ENCODE measurements around the gene PDE4D. TPM values are rescaled to one million over a fixed set of nuclear protein-coding genes. Genes with fewer than 3 reads are reported as not detected.

The PDE4D gene
- 273 and 291 TPM in 2 replicates for total RNA-seq (2014; rRNA removed; shearing (Covaris generic))
- 96.0 and 149 TPM in 2 replicates for polyA plus RNA-seq (2014; cell fraction: nucleus; rRNA removed)

- no peak for DNase-seq (ENCODE audit: extremely low read depth, low read depth)
These were observed at the start of gene PDE4D for GRCh38 chr5:59893429-59894227. Gene PDE4D (minus strand): TSS chr5:59893726.

GRCh38 chr5:59937633-59938032 is 44.1 kb upstream of the PDE4D start:
- DNase-seq (ENCODE audit: extremely low read depth, low read depth) = no peak

GRCh38 chr5:59923465-59923864 is 29.9 kb upstream of the PDE4D start:
- no peak for DNase-seq (ENCODE audit: extremely low read depth, low read depth)

- DNase-seq (ENCODE audit: extremely low read depth, low read depth) = no peak
These were observed 28.7 kb upstream of the PDE4D start for GRCh38 chr5:59922220-59922619.

- DNase-seq (ENCODE audit: extremely low read depth, low read depth) = no peak
These were observed 28.3 kb upstream of the PDE4D start for GRCh38 chr5:59921816-59922215.

- no peak for DNase-seq (ENCODE audit: extremely low read depth, low read depth)
These were observed 26.0 kb upstream of the PDE4D start for GRCh38 chr5:59919484-59919883.

- no peak for DNase-seq (ENCODE audit: extremely low read depth, low read depth)
These were observed 23.6 kb upstream of the PDE4D start for GRCh38 chr5:59917121-59917520.

- no peak for DNase-seq (ENCODE audit: extremely low read depth, low read depth)
These were observed 11.7 kb upstream of the PDE4D start for GRCh38 chr5:59905188-59905587.

GRCh38 chr5:59897075-59897474 is 3.5 kb upstream of the PDE4D start:
- DNase-seq (ENCODE audit: extremely low read depth, low read depth) = no peak

GRCh38 chr5:59891962-59892643 is 1.4 kb downstream of the PDE4D start:
- DNase-seq (ENCODE audit: extremely low read depth, low read depth) = no peak

- DNase-seq (ENCODE audit: extremely low read depth, low read depth) = no peak
These were observed 6.3 kb downstream of the PDE4D start for GRCh38 chr5:59887274-59887673.

GRCh38 chr5:59874675-59875074 is 18.9 kb downstream of the PDE4D start:
- no peak for DNase-seq (ENCODE audit: extremely low read depth, low read depth)

- no peak for DNase-seq (ENCODE audit: extremely low read depth, low read depth)
These were observed 20.4 kb downstream of the PDE4D start for GRCh38 chr5:59873113-59873512.

GRCh38 chr5:59866661-59867060 is 26.9 kb downstream of the PDE4D start:
- DNase-seq (ENCODE audit: extremely low read depth, low read depth) = no peak

GRCh38 chr5:59864718-59865117 is 28.8 kb downstream of the PDE4D start:
- DNase-seq (ENCODE audit: extremely low read depth, low read depth) = no peak

GRCh38 chr5:59863777-59864176 is 29.7 kb downstream of the PDE4D start:
- no peak for DNase-seq (ENCODE audit: extremely low read depth, low read depth)

GRCh38 chr5:59856358-59856757 is 37.2 kb downstream of the PDE4D start:
- DNase-seq (ENCODE audit: extremely low read depth, low read depth) = no peak

- DNase-seq (ENCODE audit: extremely low read depth, low read depth) = no peak
These were observed 42.8 kb downstream of the PDE4D start for GRCh38 chr5:59850766-59851165.

- no peak for DNase-seq (ENCODE audit: extremely low read depth, low read depth)
These were observed 45.9 kb downstream of the PDE4D start for GRCh38 chr5:59847586-59847985.

- no peak for DNase-seq (ENCODE audit: extremely low read depth, low read depth)
These were observed 47.8 kb downstream of the PDE4D start for GRCh38 chr5:59845730-59846129.

- DNase-seq (ENCODE audit: extremely low read depth, low read depth) = no peak
These were observed 49.9 kb downstream of the PDE4D start for GRCh38 chr5:59843511-59844213.
